HuH-7 (cell line): ENCODE measurements around the gene ZFAND4.
"Not testable (repeated sequence)": the region's sequence is repeated elsewhere in the genome, so short reads cannot be mapped to it uniquely, and the experiment has no call there.

Experiments
- DNase-seq: peaks from one replicate; pipeline ENCODE4 v3.0.0; 2011; ENCODE audit warnings: low spot score

Gene ZFAND4

GRCh38 chr10:45589868-45590267 lies 82.7 kb downstream of the ZFAND4 start:
- no peak for DNase-seq

- no peak for DNase-seq
These were observed 83.6 kb downstream of the ZFAND4 start for GRCh38 chr10:45589009-45589408.

GRCh38 chr10:45586028-45586824 lies 86.3 kb downstream of the ZFAND4 start:
- DNase-seq, result no peak

- no peak for DNase-seq
These were observed 87.4 kb downstream of the ZFAND4 start for GRCh38 chr10:45585131-45585530.

- no peak for DNase-seq
These were observed 90.2 kb downstream of the ZFAND4 start for GRCh38 chr10:45582386-45582781.

GRCh38 chr10:45581582-45582385 lies 90.8 kb downstream of the ZFAND4 start:
- DNase-seq, result no peak

- no peak for DNase-seq
These were observed 91.4 kb downstream of the ZFAND4 start for GRCh38 chr10:45581216-45581549.

GRCh38 chr10:45580371-45581215 lies 92.0 kb downstream of the ZFAND4 start:
- no peak for DNase-seq

- DNase-seq, result no peak
These were observed 94.1 kb downstream of the ZFAND4 start for GRCh38 chr10:45578384-45578971.

GRCh38 chr10:45575966-45576597 lies 96.5 kb downstream of the ZFAND4 start:
- DNase-seq, result no peak

GRCh38 chr10:45575032-45575761 lies 97.4 kb downstream of the ZFAND4 start:
- not testable (repeated sequence) for DNase-seq

GRCh38 chr10:45569471-45569870 lies 103.1 kb downstream of the ZFAND4 start:
- DNase-seq, result no peak

GRCh38 chr10:45566415-45566814 lies 106.2 kb downstream of the ZFAND4 start:
- no peak for DNase-seq
